ENCODE results near the gene RPL32. TPM values are rescaled to one million over a fixed set of nuclear protein-coding genes. Genes with fewer than 3 reads are reported as not detected.

The RPL32 gene
- total and polyA plus RNA-seq, 2 of the 4 experiments (the other 2 are of a cell fraction): 566 to 1,856 TPM

- no peak overlapping the region for H4K91ac ChIP-seq (ENCODE audit: insufficient read depth, low read depth, low read length)
- DNase-seq: no peak
- no peak overlapping the region for H3K4ac ChIP-seq (ENCODE audit: low read depth, low read length)
- no peak overlapping the region for H2AK9ac ChIP-seq (replicated peaks; ENCODE audit: low read depth, low read length, poor library complexity)
- no peaks in the 10 kb centered on the region for H3K9me3 ChIP-seq (ENCODE audit: control insufficient read depth, insufficient read depth, low read length)
- dilution Hi-C loops (cut with HindIII; ENCODE audit: low sequenced_read_pairs, unreplicated experiment): no loop called here
- H3K36me3 ChIP-seq (ENCODE audit: control insufficient read depth, insufficient read depth, low read length): peaks cover 45% of the 10 kb centered on the region; the same call in 1 of the 2 replicates
- no peaks in the 10 kb centered on the region for H3K4me1 ChIP-seq (ENCODE audit: control insufficient read depth, insufficient read depth, low read length)
- no peak overlapping the region for H4K8ac ChIP-seq (ENCODE audit: low read depth in 2 of 2, low read length in 2 of 2)
- H2BK15ac ChIP-seq (ENCODE audit: low read depth, low read length): no peak overlapping the region
- intact Hi-C loops (cut with micrococcal nuclease): no loop called here
- H3K18ac ChIP-seq (ENCODE audit: low read depth, low read length): no peak overlapping the region
- H3K4me3 ChIP-seq (ENCODE audit: insufficient read depth, low read depth, low read length): no peak overlapping the region
- H3K9me1 ChIP-seq (ENCODE audit: insufficient read depth, low read length): no peaks in the 10 kb centered on the region
- ChIA-PET POLR2A (ENCODE audit: unreplicated experiment) (interaction anchor here (0.6 kb wide), 1 partner anchor 53 kb away, joined by 6 read pairs; no protein-coding TSS in a partner anchor), CTCF (no interaction called here)
- TF ChIP-seq SMC3 (IDR thresholded peaks at IDR 0.05; ENCODE audit: low read depth, low read length): no peak
- no peak for TF ChIP-seq FOS (IDR thresholded peaks at IDR 0.05; ENCODE audit: low read depth, low read length)
- TF ChIP-seq BHLHE40 (IDR thresholded peaks at IDR 0.05; ENCODE audit: low read depth, low read length): no peak
- TF ChIP-seq CHD1 (IDR thresholded peaks at IDR 0.05; ENCODE audit: low read depth, low read length): no peak
- no peak for TF ChIP-seq RCOR1 (IDR thresholded peaks at IDR 0.05; ENCODE audit: insufficient replicate concordance, low read length)
- TF ChIP-seq, protein P1, sequence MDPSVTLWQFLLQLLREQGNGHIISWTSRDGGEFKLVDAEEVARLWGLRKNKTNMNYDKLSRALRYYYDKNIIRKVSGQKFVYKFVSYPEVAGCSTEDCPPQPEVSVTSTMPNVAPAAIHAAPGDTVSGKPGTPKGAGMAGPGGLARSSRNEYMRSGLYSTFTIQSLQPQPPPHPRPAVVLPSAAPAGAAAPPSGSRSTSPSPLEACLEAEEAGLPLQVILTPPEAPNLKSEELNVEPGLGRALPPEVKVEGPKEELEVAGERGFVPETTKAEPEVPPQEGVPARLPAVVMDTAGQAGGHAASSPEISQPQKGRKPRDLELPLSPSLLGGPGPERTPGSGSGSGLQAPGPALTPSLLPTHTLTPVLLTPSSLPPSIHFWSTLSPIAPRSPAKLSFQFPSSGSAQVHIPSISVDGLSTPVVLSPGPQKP (IDR thresholded peaks at IDR 0.05; ENCODE audit: borderline replicate concordance, low read depth, low read length): no peak
- TF ChIP-seq RFX5 (IDR thresholded peaks at IDR 0.05; ENCODE audit: low read depth, low read length): no peak
- no peak for TF ChIP-seq NFE2L2 (IDR thresholded peaks at IDR 0.05; ENCODE audit: low read depth, low read length)
- TF ChIP-seq RAD21 (IDR thresholded peaks at IDR 0.05; ENCODE audit: low read length): no peak
- TF ChIP-seq MXI1 (IDR thresholded peaks at IDR 0.05; ENCODE audit: borderline replicate concordance, low read depth, low read length): no peak
- no peak for TF ChIP-seq CEBPB (IDR thresholded peaks at IDR 0.05; ENCODE audit: low read depth, low read length)
- no peak for TF ChIP-seq MAFK (IDR thresholded peaks at IDR 0.05; ENCODE audit: low read depth, low read length)
- TF ChIP-seq USF2 (IDR thresholded peaks at IDR 0.05; ENCODE audit: low read depth, low read length): no peak
- TF ChIP-seq MAZ (IDR thresholded peaks at IDR 0.05; ENCODE audit: borderline replicate concordance, low read depth, low read length): no peak
- no peak for TF ChIP-seq CTCF (conservative IDR thresholded peaks at IDR 0.05; ENCODE audit: low read depth, low read length)
- BruUV-seq (replicated peaks): no TSS peak
- no peak overlapping the region for H3K9ac ChIP-seq (ENCODE audit: low read depth, low read length)
- no peaks in the 10 kb centered on the region for H3K27me3 ChIP-seq (ENCODE audit: control insufficient read depth, insufficient read depth, low read length)
- no peak overlapping the region for H3K56ac ChIP-seq (ENCODE audit: extremely low read depth, insufficient read depth, low read length)
- ATAC-seq (ENCODE audit: low read depth): no peak
- no peak overlapping the region for H2AK5ac ChIP-seq (ENCODE audit: low read depth, low read length)
- no peaks in the 10 kb centered on the region for H4K20me1 ChIP-seq (ENCODE audit: insufficient read depth, low read length)
- no peaks in the 10 kb centered on the region for H3K79me1 ChIP-seq (ENCODE audit: low read depth in 1 of 2, low read length in 2 of 2)
- H3K27ac ChIP-seq (ENCODE audit: insufficient read depth, low read length): no peak overlapping the region
- H2BK120ac ChIP-seq (ENCODE audit: low read depth, low read length): no peak overlapping the region
- H3K23ac ChIP-seq (ENCODE audit: low read depth, low read length): no peak overlapping the region
- H2AFZ ChIP-seq (replicated peaks; ENCODE audit: low read length, poor library complexity): peak overlapping the region; percentile 51
- 94% methylated on average over 21 of the region's 34 CpGs; no CpG with 5 or more reads in 1 of the 2 experiments for WGBS, 2 experiments (ENCODE audit: extremely low coverage in 2 of 2, insufficient read length in 1 of 2)
- H3K14ac ChIP-seq (replicated peaks; ENCODE audit: low read depth, low read length): no peak overlapping the region
- no peak overlapping the region for H3K4me2 ChIP-seq (ENCODE audit: low read depth, low read length)
- no peak overlapping the region for H4K5ac ChIP-seq (ENCODE audit: low read depth, low read length)
- no peak overlapping the region for H2BK5ac ChIP-seq (ENCODE audit: low read depth, low read length, poor library complexity, severe bottlenecking)
- no peak overlapping the region for H2BK20ac ChIP-seq (ENCODE audit: low read depth, low read length)
- in situ Hi-C loops (cut with MboI; ENCODE audit: low sequenced_read_pairs): no loop called here
Measured at GRCh38 chr3:12816521-12817342, 24.6 kb downstream of the RPL32 start.
